Ishikawa (cell line): ENCODE results near the gene KIAA1586.

ENCODE experiments used
- CEBPB ChIP-seq: IDR thresholded peaks from 2 replicates; pipeline ENCODE4 v1.6.1; 2012
- CREB1 ChIP-seq: IDR thresholded peaks from 2 replicates; pipeline ENCODE4 v1.6.1; 2012; ENCODE audit warnings: low read depth
- EGR1 ChIP-seq: IDR thresholded peaks from 2 replicates; pipeline ENCODE4 v1.6.1; 2012
- EP300 ChIP-seq: IDR thresholded peaks from 2 replicates; pipeline ENCODE4 v1.6.1; 2012; ENCODE audit warnings: borderline replicate concordance
- FOXM1 ChIP-seq: IDR thresholded peaks from 2 replicates; pipeline ENCODE4 v1.6.1; 2012; ENCODE audit warnings: low read depth, borderline replicate concordance
- MAX ChIP-seq: IDR thresholded peaks from 2 replicates; pipeline ENCODE4 v1.6.1; 2012
- NFIC ChIP-seq: IDR thresholded peaks from 2 replicates; pipeline ENCODE4 v1.6.1; 2012
- RAD21 ChIP-seq: IDR thresholded peaks from 2 replicates; pipeline ENCODE4 v1.6.1; 2012; ENCODE audit warnings: low read depth
- REST ChIP-seq: IDR thresholded peaks from 2 replicates; pipeline ENCODE4 v1.6.1; 2012; ENCODE audit warnings: low read depth, mild to moderate bottlenecking
- TAF1 ChIP-seq: IDR thresholded peaks from 2 replicates; pipeline ENCODE4 v1.6.1; 2012; ENCODE audit warnings: low read depth, mild to moderate bottlenecking
- TCF12 ChIP-seq: IDR thresholded peaks from 2 replicates; pipeline ENCODE4 v1.6.1; 2012; ENCODE audit warnings: low read depth
- TEAD4 ChIP-seq: IDR thresholded peaks from 2 replicates; pipeline ENCODE4 v1.6.1; 2012
- USF1 ChIP-seq: IDR thresholded peaks from 2 replicates; pipeline ENCODE4 v1.6.1; 2012
- YY1 ChIP-seq: IDR thresholded peaks from 2 replicates; pipeline ENCODE4 v1.6.1; 2012; ENCODE audit warnings: low read depth
- ZBTB7A ChIP-seq: IDR thresholded peaks from 2 replicates; pipeline ENCODE4 v1.6.1; 2012; ENCODE audit warnings: low read depth

KIAA1586 gene

GRCh38 chr6:57026001-57026400 is 20.5 kb upstream of the KIAA1586 start:
- TF ChIP-seq TEAD4 (no peak), YY1 (no peak), CEBPB (no peak), EGR1 (no peak), EP300 (no peak)

GRCh38 chr6:57027301-57027700 is 19.2 kb upstream of the KIAA1586 start:
- TF ChIP-seq YY1, result no peak
- TF ChIP-seq TEAD4, result no peak
- TF ChIP-seq NFIC, result no peak
- TF ChIP-seq ZBTB7A, result no peak
- TF ChIP-seq EGR1, result no peak
- TF ChIP-seq FOXM1, result no peak
- TF ChIP-seq TCF12, result no peak
- no peak for TF ChIP-seq EP300
- TF ChIP-seq TAF1, result no peak
- TF ChIP-seq CREB1, result no peak
- no peak for TF ChIP-seq USF1

GRCh38 chr6:57029213-57029612 is 17.3 kb upstream of the KIAA1586 start:
- TF ChIP-seq MAX (no peak), FOXM1 (no peak), NFIC (no peak), TAF1 (no peak), TCF12 (no peak), REST (no peak), EGR1 (no peak), YY1 (no peak), ZBTB7A (no peak), USF1 (no peak), RAD21 (no peak), CREB1 (no peak), CEBPB (no peak), EP300 (no peak), TEAD4 (no peak)

- TF ChIP-seq CEBPB, result no peak
- no peak for TF ChIP-seq RAD21
These were observed 13.3 kb upstream of the KIAA1586 start for GRCh38 chr6:57033228-57033627.

- TF ChIP-seq CREB1 (no peak), EGR1 (no peak), USF1 (no peak), TCF12 (no peak), YY1 (no peak), REST (no peak), ZBTB7A (no peak), MAX (no peak), CEBPB (no peak), FOXM1 (no peak), TAF1 (no peak), NFIC (no peak), RAD21 (no peak), TEAD4 (no peak), EP300 (no peak)
These were observed 10.9 kb upstream of the KIAA1586 start for GRCh38 chr6:57035549-57035948.

GRCh38 chr6:57038906-57039305 is 7.6 kb upstream of the KIAA1586 start:
- no peak for TF ChIP-seq RAD21
- no peak for TF ChIP-seq EP300
- TF ChIP-seq TAF1, result no peak
- no peak for TF ChIP-seq TEAD4
- TF ChIP-seq YY1, result no peak
- no peak for TF ChIP-seq TCF12
- no peak for TF ChIP-seq USF1
- no peak for TF ChIP-seq CREB1
- no peak for TF ChIP-seq NFIC
- TF ChIP-seq ZBTB7A, result no peak
- no peak for TF ChIP-seq REST
- no peak for TF ChIP-seq EGR1
- TF ChIP-seq CEBPB, result no peak
- no peak for TF ChIP-seq FOXM1
- TF ChIP-seq MAX, result no peak
